Fibroblast of the aortic adventitia (primary cell): ENCODE data around the gene ABCA8. TPM values are rescaled to one million over a fixed set of nuclear protein-coding genes. Genes with fewer than 3 reads are reported as not detected.
A peak's percentile ranks its signal among the peaks of the same experiment; 100 is the strongest.

Source experiments
- DNase-seq: peaks from one replicate; pipeline ENCODE4 v3.0.0-alpha.2; 2010; ENCODE audit warnings: low read depth
- H3K4me3 ChIP-seq: 2 replicates; pipeline ENCODE4 v1.5.1; 2011; ENCODE audit warnings: low read depth, mild to moderate bottlenecking, control low read depth, low read length, moderate library complexity
- total RNA-seq: library from RNA; depleted of rRNA; stranded (reverse); fragments of >200 nt; gene quantifications from 2 replicates; pipeline ENCODE4 v1.2.3, GENCODE V29; 2012; ENCODE audit warnings: low replicate concordance
- TF ChIP-seq, protein P1 (sequence below): IDR thresholded peaks from 2 replicates; pipeline ENCODE4 v1.5.1; 2011; ENCODE audit warnings: mild to moderate bottlenecking, low read length, control low read depth, inconsistent platforms; ENCODE audit not compliant: insufficient read depth

Gene ABCA8
- total RNA-seq, 1 donor = 93.5 TPM

DNA sequence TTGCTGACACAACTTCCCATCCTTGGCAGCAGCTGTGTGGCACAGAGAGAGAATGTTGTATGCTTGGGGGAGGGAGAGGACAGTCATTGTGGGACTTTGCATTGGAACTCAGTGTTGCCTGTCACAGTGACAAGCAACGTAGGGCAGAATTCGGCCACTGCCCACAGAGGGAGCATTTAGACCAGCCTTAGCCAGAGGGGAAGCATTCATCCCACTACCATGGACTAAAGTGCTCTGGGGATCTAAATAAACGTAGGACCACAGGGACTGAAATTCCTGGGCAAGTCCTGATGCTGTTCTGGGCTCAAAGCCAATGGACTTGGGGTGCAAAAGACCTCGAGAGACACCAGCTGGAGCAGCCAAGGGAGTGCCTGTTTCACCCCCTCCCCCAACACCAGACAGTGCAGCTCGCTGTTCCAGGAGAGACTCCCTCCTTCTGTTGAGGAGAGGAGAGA, 44.9 kb downstream of the ABCA8 start:
- DNase-seq = peak; percentile 46
- TF ChIP-seq, protein P1, sequence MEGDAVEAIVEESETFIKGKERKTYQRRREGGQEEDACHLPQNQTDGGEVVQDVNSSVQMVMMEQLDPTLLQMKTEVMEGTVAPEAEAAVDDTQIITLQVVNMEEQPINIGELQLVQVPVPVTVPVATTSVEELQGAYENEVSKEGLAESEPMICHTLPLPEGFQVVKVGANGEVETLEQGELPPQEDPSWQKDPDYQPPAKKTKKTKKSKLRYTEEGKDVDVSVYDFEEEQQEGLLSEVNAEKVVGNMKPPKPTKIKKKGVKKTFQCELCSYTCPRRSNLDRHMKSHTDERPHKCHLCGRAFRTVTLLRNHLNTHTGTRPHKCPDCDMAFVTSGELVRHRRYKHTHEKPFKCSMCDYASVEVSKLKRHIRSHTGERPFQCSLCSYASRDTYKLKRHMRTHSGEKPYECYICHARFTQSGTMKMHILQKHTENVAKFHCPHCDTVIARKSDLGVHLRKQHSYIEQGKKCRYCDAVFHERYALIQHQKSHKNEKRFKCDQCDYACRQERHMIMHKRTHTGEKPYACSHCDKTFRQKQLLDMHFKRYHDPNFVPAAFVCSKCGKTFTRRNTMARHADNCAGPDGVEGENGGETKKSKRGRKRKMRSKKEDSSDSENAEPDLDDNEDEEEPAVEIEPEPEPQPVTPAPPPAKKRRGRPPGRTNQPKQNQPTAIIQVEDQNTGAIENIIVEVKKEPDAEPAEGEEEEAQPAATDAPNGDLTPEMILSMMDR = no peak
- H3K4me3 ChIP-seq = no peak overlapping the region

- no peak overlapping the region for H3K4me3 ChIP-seq
- DNase-seq = peak; percentile 97
- TF ChIP-seq, protein P1 = no peak
These were observed 46.1 kb downstream of the ABCA8 start for GRCh38 chr17:68909066-68909465.

- H3K4me3 ChIP-seq = no peak overlapping the region
- TF ChIP-seq, protein P1 = no peak
- no peak for DNase-seq
These were observed 47.1 kb downstream of the ABCA8 start for GRCh38 chr17:68908045-68908444.

DNA sequence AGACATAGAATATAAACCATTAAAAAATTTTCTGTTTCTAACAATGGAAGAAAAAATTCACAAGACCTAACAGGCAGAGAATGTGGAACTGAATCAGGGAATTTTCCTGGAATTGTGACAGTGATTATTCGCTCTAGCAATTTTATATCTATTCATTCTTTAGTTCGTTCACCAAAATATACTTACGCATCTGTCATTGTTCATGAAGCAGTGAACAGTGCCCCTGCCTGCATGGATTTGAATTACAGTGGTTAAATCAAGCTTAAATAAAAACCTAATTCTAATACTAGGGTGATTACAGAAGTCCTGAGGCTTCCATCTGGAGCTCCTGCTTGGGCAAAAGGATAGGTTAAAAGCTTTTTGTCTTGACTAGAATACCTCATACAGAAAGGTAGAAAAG, 48.6 kb downstream of the ABCA8 start:
- H3K4me3 ChIP-seq = no peak overlapping the region
- peak; percentile 57 for DNase-seq
- TF ChIP-seq, protein P1 = peak; percentile 57

DNA sequence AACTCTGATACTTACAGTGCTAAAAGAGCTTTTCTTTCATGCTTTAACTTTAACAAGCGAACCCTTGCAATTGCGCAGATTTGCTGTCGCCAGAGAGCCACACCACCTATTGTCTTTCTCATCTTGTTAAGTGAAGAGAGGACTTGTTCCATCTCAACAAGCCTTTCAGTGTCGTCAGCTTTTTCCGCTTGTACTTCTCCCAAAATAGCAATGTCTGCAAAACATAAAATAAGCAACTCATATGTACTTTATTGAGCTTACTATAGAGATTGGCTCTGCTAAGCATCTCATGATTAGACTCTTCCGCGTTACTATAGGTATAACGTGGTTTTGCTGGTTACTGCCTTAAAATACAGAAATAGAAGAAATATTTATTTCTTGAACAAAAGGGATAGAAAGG, 51.9 kb downstream of the ABCA8 start:
- no peak overlapping the region for H3K4me3 ChIP-seq
- no peak for DNase-seq
- TF ChIP-seq, protein P1 = no peak

DNA sequence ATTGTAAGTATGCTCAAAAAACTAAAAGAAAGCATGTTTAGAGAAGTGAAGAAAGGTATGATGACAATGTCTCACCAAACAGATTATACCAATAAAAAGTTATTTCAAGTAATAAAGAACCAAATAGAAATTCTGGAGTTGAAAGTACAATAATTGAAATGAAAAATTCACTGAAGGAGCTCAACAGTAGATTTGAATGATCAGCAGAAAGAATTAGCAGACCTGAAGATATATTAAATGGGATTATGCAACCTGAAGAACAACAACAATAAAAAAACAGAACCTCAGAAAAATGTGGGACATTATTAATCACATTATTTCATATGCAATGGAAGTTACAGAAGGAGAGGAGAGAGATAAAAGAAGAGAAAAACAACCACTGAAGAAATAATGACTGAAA, 57.6 kb downstream of the ABCA8 start:
- DNase-seq = no peak
- TF ChIP-seq, protein P1 = no peak
- H3K4me3 ChIP-seq = no peak overlapping the region

GRCh38 chr17:68892658-68893057, 62.5 kb downstream of the ABCA8 start:
- TF ChIP-seq, protein P1 = no peak
- H3K4me3 ChIP-seq = no peak overlapping the region

More at GRCh38 chr17:68892658-68893057, 62.5 kb downstream of the ABCA8 start:
- DNase-seq = no peak
